Glomerular endothelial cell (primary cell): ENCODE measurements around the gene NEU2. TPM values are rescaled to one million over a fixed set of nuclear protein-coding genes. Genes with fewer than 3 reads are reported as not detected.
"Not testable (repeated sequence)": the region's sequence is repeated elsewhere in the genome, so short reads cannot be mapped to it uniquely, and the experiment has no call there.

ENCODE experiments used
- DNase-seq: peaks from one replicate; pipeline ENCODE4 v3.0.0-alpha.2; 2011; ENCODE audit warnings: low read depth, low spot score; ENCODE audit errors: extremely low read depth
- total RNA-seq: library from RNA; depleted of rRNA; stranded (reverse); fragments of >200 nt; gene quantifications from 2 replicates; pipeline ENCODE4 v1.2.3, GENCODE V29; 2015

NEU2 gene
- total RNA-seq, 1 donor from 2014 or later: not detected

DNA sequence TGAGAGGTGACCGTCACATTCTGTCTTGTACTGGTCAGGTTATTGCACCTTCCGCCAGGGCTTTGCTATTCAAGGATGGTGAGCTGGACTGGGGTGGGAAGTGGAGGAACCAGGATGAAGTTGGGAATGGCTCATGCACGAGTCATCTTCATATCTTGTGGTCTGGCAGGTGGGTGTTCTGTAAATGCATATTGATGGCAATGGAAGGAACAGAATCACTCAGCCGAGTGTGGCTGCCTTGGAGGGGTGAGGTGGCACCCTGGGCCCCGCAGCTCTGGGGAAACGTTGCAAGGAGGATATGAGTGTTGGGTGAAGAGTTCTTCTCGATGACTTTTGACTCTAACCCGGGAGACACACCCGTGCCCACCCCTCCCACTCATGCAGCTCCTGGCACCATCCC is 1.2 kb downstream of the NEU2 start:
- no peak for DNase-seq

DNA sequence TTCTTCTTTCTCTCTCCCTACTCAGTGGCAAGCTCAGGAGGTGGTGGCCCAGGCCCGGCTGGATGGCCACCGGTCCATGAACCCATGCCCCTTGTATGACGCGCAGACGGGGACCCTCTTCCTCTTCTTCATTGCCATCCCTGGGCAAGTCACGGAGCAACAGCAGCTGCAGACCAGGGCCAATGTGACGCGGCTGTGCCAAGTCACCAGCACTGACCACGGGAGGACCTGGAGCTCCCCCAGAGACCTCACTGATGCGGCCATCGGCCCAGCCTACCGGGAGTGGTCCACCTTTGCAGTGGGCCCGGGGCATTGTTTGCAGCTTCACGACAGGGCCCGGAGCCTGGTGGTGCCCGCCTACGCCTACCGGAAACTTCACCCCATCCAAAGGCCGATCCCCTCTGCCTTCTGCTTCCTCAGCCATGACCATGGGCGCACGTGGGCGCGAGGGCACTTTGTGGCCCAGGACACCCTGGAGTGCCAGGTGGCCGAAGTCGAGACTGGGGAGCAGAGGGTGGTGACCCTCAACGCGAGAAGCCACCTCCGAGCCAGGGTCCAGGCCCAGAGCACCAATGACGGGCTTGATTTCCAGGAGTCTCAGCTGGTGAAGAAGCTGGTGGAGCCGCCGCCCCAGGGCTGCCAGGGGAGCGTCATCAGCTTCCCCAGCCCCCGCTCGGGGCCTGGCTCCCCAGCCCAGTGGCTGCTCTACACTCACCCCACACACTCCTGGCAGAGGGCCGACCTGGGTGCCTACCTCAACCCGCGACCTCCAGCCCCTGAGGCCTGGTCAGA is 1.8 kb downstream of the NEU2 start:
- no peak for DNase-seq

- no peak for DNase-seq
Observed at GRCh38 chr2:233035426-233036161, 3.1 kb downstream of the NEU2 start.

GRCh38 chr2:233036162-233036838 is 3.8 kb downstream of the NEU2 start:
- DNase-seq: no peak

GRCh38 chr2:233037078-233037477 is 4.6 kb downstream of the NEU2 start:
- no peak for DNase-seq

DNA sequence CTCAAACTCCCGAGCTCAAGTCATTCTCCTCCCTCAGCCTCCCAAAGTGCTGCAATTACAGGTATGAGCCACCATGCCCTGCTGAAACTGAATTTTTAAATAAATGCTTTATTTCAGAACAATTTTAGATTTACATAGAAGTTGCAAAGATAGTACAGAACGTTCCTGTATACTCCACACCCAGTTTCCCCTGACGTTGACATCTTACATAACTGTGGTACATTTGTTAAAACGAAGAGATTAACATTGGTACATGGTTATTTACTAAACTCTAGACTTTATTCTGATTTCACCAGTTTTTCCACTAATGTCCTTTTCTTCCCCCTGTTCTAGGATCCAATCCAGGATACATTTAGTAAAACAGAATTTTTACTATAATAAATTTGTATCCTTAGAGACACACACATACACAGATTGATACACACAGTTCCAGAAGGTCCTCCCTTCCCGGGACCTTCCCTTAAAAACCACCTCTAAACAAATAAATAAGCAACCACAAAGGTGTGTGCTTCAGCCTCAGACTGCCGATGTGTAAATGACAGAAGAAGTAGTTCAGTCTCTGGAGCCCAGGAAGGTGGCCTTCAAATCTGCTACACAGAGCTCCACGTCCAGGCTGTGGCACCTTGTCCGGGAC is 6.9 kb downstream of the NEU2 start:
- DNase-seq: no peak

DNA sequence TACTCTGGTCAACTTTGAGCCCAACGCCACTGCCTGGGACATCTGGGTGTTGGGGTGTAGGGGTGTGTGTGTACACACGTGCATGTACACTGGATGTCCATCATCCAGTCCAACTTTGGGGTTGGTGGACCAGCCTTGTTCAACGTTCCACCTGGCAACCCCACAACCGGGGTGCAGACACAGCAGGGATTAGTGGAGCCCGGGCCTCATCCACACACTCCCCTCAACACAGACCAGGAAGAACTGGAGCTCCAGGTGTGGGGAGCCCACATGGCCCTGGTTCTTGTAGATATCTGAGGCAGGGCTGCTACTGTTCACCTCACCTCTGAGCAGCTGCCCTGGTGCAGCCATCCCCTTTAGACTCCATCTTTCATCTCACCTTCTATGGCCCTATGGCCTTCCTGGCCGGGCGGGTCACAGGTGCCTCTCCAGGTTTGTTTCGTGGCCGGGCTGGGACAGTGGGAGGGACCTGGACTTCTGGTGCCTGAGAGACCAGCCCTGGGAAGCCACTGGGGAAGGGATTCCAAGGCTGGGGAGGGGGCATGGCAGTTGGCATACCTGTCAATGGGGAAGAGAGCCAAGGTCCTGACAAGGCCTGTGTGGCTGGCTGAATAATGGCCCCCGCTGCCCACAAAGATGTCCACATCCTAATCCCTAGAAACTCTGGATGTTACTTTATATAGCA is 7.5 kb downstream of the NEU2 start:
- DNase-seq: no peak

DNA sequence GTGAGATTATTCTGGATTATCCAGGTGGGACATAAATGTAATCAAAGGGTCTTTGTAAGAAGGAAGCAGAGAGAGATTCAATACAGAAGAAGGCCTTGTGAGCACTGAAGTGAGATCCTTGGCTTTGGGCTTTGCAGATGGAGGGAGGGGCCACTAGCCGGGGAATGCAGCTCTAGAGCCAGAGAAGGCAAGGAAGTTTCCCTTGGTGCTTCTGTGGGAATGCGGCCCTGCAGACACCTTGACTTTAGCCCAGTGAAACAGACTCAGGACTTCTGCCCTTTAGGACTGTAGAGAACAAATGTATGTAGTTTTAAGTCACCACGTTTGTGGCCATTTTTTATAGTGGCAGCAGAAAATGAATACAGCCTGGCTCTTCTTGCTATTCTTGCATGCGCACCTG is 8.1 kb downstream of the NEU2 start:
- DNase-seq: no peak

DNA sequence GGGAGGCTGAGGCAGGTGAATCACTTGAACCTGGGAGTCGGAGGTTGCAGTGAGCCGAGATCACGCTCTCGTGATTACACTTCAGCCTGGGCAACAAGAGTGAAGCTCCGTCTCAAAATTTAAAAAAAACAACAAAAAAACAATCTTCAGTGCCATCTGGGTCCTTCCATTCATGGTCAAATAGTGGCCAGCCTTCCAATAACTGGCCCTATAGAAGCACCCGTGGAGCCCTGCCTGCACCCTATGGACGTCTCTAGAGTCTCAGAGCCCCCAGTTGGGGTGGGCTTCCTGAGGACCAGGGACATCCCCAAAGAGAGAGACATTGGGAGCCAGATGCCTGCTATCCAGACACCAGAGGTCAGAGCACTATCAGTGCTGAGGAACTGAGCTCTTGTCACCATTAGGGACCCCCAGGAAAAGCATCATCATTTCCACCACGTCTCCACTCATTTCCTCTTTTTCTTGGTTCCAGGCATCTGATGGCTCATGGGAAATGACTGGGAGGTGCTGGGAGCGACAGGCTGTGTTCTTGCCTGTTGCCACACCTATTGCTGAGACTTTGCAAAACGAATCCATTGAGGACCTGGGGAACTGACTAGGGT is 9.4 kb downstream of the NEU2 start:
- DNase-seq: no peak

DNA sequence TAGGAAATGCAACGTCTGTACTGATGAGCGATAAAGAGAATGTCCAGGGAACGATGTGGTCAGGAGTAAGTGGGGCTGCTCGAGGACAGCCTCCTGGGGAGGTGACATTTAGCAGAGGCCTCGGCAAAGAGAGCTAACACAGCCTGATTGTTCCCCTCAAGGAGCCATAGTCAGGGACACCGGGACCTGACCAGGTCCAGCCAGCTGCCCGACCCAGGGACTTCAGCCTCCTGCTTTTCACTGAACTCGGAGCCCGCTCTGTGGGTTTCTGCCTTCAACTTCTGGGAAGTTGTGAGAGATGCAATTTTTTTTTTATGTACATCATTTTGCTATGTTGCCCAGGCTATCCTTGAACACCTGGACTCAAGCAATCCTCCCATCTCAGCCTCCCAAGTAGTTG is 10.1 kb downstream of the NEU2 start:
- no peak for DNase-seq

- DNase-seq: no peak
Observed at GRCh38 chr2:233044974-233045605, 12.6 kb downstream of the NEU2 start.

- no peak for DNase-seq
Observed at GRCh38 chr2:233047206-233047605, 14.7 kb downstream of the NEU2 start.

DNA sequence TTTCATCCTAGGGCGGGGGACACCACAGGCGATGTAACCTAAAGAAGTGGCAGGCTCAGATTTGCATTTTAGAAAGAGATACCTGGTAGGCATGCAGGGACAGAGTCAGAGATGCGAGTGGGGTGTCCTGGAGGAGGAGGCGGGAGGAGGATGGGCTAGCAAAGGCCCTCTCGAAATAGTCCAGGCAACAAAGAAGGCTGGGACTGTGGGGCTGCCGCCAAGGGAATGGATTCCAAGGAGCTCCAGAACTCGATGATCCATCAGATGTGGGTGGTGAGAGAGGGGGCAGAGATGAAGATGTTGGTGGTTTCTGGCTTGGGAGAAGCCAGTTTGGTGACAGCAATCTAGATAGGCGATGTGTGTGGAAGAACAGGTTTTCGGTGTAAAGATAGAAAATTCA is 15.2 kb downstream of the NEU2 start:
- DNase-seq: no peak

DNA sequence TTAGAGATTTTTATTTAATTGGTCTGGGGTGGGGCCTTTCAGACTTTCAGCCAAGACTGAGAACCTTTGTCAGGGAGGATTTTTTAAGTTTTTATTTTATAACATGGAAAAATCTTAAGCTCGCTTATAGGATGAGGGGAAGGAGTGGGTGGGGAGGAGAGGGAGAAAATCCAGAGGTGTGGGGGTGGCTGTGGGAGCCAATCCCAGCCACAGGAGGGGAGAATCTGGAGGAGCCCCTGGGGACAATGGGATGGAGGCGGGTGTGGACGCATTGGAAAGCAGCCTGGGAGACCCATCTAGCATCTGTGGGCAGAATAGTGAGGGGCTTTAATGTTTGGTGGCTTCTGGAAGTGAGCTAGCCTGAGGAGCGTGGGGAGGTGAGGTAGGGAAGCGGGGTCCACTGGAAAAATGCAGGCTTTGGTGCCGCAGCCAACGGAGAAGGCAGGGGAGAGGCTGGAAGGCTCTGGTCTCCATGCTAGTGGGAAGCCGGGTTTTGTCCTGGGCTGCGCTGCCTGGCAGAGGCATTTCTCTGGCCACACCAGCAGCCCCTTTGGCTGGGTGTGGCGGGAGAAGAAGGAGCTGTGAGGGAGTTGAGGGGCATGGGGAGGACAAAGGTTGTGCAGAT is 16.2 kb downstream of the NEU2 start:
- DNase-seq: no peak

DNA sequence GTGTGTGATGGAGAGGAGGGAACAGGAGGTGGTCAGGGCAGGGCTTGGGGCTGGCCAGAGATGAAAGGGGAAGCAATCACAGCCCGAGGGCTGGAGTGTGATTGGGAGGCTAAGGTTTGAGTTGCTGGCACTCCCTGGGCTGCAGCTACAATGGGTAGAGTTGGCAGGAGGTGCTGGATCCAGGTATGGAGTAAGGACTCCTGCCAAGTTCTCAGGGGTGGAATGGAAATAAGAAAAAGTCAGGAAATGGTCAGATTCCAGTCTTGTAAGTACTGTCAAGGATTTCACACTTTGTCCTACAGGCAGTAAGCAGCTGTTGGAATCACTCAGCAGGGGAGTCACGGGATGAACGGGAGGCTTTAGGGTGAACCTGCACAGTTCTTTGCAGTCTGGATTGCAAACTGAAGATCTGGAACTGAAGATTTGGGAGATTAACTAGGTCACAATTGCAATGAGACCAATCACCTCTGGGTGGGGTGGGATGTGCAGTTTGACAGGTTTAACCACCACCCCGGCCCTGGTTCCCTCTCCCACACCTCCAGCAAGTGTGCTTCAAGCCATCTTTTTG is 16.8 kb downstream of the NEU2 start:
- DNase-seq: no peak

DNA sequence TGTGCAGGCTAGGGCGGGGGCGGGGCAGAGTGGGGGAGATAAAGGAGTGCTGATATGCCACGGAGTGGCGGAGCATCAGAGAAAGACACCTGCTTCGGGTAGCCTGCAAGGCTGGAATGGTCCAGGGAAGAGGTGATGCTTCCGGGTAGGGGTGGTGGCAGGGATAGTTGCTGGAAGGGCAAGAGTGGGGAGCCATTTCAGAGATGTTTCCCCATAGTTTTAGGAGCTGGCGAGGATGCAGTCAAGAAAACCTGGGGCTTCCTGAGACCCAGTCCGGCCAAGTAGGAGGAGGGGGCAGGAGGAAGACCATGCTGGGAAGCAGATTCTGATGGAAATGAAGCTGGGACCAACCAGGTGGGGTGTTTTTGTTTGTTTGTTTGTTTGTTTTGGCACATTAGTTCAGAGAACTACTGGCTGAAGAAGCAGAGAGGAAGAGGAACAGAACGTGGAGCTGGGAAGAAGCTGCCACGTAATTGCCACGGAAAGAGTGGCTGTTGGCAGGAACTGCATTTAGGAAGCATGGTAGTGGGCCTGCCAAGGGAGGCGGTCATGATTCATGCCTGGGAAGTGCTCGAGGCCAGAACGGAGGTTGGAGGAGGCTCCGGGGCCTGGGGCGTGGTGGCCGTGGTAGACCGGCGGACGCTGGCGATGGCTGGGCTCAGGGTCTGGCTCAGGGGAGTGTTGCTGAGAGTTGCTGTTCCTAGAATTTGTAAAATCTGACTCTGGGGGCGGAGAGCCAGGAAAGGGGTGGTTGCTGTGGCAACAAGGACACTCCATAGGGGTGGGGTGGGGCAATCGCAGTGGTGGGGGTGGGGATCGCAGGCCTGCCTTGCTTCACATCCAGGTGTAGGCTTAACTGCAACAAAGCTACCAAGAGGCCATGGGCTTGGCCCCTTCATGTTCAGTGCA is 19.0 kb downstream of the NEU2 start:
- DNase-seq: peak; percentile 47

- DNase-seq: not testable (repeated sequence)
Observed at GRCh38 chr2:233052517-233052916, 20.0 kb downstream of the NEU2 start.
